Stomach (tissue), 4 donors: ENCODE measurements around the gene MPC2.

Source experiments
- CTCF ChIP-seq, 7 experiments: fragments of 450-650 bp in 4 of 7; fragments of 200-600 bp in 3 of 7; sonication (generic) in 3 of 7; IDR thresholded peaks; one replicate each; pipeline ENCODE4 v1.5.1; 2016 to 2019; ENCODE audit warnings: antibody characterized with exemption in 7 of 7, control low read depth in 2 of 7, mild to moderate bottlenecking in 1 of 7
- EP300 ChIP-seq: sonication (generic); formaldehyde crosslinking; IDR thresholded peaks from one replicate; pipeline ENCODE4 v1.6.1; 2017; ENCODE audit warnings: antibody characterized with exemption
- POLR2A ChIP-seq, 4 donors: fragments of 450-650 bp; IDR thresholded peaks; one replicate each; pipeline ENCODE4 v1.6.1; 2016; ENCODE audit warnings: antibody characterized with exemption in 4 of 4, control low read depth in 2 of 4, mild to moderate bottlenecking in 1 of 4, moderate library complexity in 1 of 4
- POLR2AphosphoS5 ChIP-seq, 3 donors: sonication (generic); formaldehyde crosslinking; IDR thresholded peaks; one replicate each; pipeline ENCODE4 v1.6.1; 2016; ENCODE audit warnings: antibody characterized with exemption in 3 of 3

- TF ChIP-seq CTCF (IDR thresholded peaks at IDR 0.05): no peak
- no peak for TF ChIP-seq EP300
- no peak for TF ChIP-seq POLR2A (IDR thresholded peaks at IDR 0.05)
- TF ChIP-seq POLR2AphosphoS5 (IDR thresholded peaks at IDR 0.05): no peak
Measured at GRCh38 chr1:167957710-167958109, 20.8 kb upstream of the MPC2 start.
